IMR-90 (cell line): ENCODE data around the gene TRIM49D1. TPM values are rescaled to one million over a fixed set of nuclear protein-coding genes. Genes with fewer than 3 reads are reported as not detected.

ENCODE experiments used
- ATAC-seq: fragments of 200-7000 bp; cut with Tn5 transposase; 2 replicates; pipeline ENCODE4 v1.9.1; 2020; ENCODE audit warnings: low read depth, mild to moderate bottlenecking, moderate library complexity
- Bru-seq: library from RNA; stranded (reverse); fragments of 400-500 nt; gene quantifications from one replicate; lab custom pipeline; 2021; lab: Mats Ljungman, UMichigan
- BruChase-seq, 2 experiments: library from RNA; stranded (reverse); fragments of 400-500 nt; gene quantifications; one replicate each; lab custom pipeline; 2021; lab: Mats Ljungman, UMichigan
- BruUV-seq: library from RNA; stranded (reverse); fragments of 400-500 nt; replicated peaks from 2 replicates; lab custom pipeline; 2021; lab: Mats Ljungman, UMichigan
- CTCF ChIA-PET: fragments of 300-600 bp; formaldehyde crosslinking; extraction: SDS; loops from one replicate; lab custom pipeline; 2021; ENCODE audit warnings: antibody characterized with exemption; lab: Yijun Ruan, JAX
- POLR2A ChIA-PET: fragments of 300-600 bp; sonication (Branson Sonifier 250); formaldehyde crosslinking; loops from one replicate; lab custom pipeline; 2022; ENCODE audit warnings: antibody characterized with exemption; ENCODE audit not compliant: unreplicated experiment; lab: Charles Lee
- DNase-seq: peaks from one replicate; pipeline ENCODE4 v3.0.0; 2013
- H2AFZ ChIP-seq: replicated peaks from 2 replicates; pipeline ENCODE3; 2013; ENCODE audit warnings: low read length, mild to moderate bottlenecking; ENCODE audit not compliant: poor library complexity
- H2AK5ac ChIP-seq: 2 replicates; pipeline ENCODE4 v1.6.1; 2013; ENCODE audit warnings: low read depth, low read length, inconsistent platforms
- H2AK9ac ChIP-seq: replicated peaks from 2 replicates; pipeline ENCODE3; 2013; ENCODE audit warnings: mild to moderate bottlenecking, low read depth, low read length, moderate library complexity; ENCODE audit not compliant: poor library complexity
- H2BK120ac ChIP-seq: 2 replicates; pipeline ENCODE4 v1.6.1; 2013; ENCODE audit warnings: low read depth, low read length, inconsistent platforms
- H2BK15ac ChIP-seq: 3 replicates; pipeline ENCODE4 v1.6.1; 2013; ENCODE audit warnings: low read depth, low read length, inconsistent platforms
- H2BK20ac ChIP-seq: 2 replicates; pipeline ENCODE4 v1.6.1; 2013; ENCODE audit warnings: low read depth, mild to moderate bottlenecking, inconsistent platforms, low read length, moderate library complexity
- H2BK5ac ChIP-seq: 2 replicates; pipeline ENCODE4 v1.6.1; 2013; ENCODE audit warnings: mild to moderate bottlenecking, low read depth, low read length, inconsistent platforms; ENCODE audit not compliant: poor library complexity, severe bottlenecking
- H3K14ac ChIP-seq: replicated peaks from 2 replicates; pipeline ENCODE4 v1.6.1; 2013; ENCODE audit warnings: low read depth, low read length, inconsistent platforms
- H3K18ac ChIP-seq: 2 replicates; pipeline ENCODE4 v1.6.1; 2013; ENCODE audit warnings: low read depth, low read length, control low read depth
- H3K23ac ChIP-seq: 2 replicates; pipeline ENCODE4 v1.6.1; 2013; ENCODE audit warnings: low read depth, low read length, inconsistent platforms
- H3K27ac ChIP-seq: 2 replicates; pipeline ENCODE4 v1.5.1; 2013; ENCODE audit warnings: mild to moderate bottlenecking, control low read depth, low read length; ENCODE audit not compliant: insufficient read depth
- H3K27me3 ChIP-seq: 2 replicates; pipeline ENCODE4 v1.6.1; 2013; ENCODE audit warnings: low read length; ENCODE audit not compliant: control insufficient read depth, insufficient read depth
- H3K36me3 ChIP-seq: 2 replicates; pipeline ENCODE4 v1.6.1; 2013; ENCODE audit warnings: low read length, mixed read lengths; ENCODE audit not compliant: control insufficient read depth, insufficient read depth
- H3K4ac ChIP-seq: 2 replicates; pipeline ENCODE4 v1.6.1; 2013; ENCODE audit warnings: low read depth, low read length, inconsistent platforms
- H3K4me1 ChIP-seq: 2 replicates; pipeline ENCODE4 v1.6.1; 2013; ENCODE audit warnings: low read length, mixed read lengths; ENCODE audit not compliant: control insufficient read depth, insufficient read depth
- H3K4me2 ChIP-seq: 2 replicates; pipeline ENCODE4 v1.6.1; 2013; ENCODE audit warnings: low read depth, mild to moderate bottlenecking, control low read depth, low read length, moderate library complexity
- H3K4me3 ChIP-seq: 2 replicates; pipeline ENCODE4 v1.5.1; 2013; ENCODE audit warnings: low read depth, mild to moderate bottlenecking, control low read depth, low read length, moderate library complexity; ENCODE audit not compliant: insufficient read depth
- H3K56ac ChIP-seq: 2 replicates; pipeline ENCODE4 v1.6.1; 2013; ENCODE audit warnings: low read length, inconsistent platforms; ENCODE audit not compliant: insufficient read depth; ENCODE audit errors: extremely low read depth
- H3K79me1 ChIP-seq, 2 experiments: 2 replicates each; pipeline ENCODE4 v1.6.1; 2013; ENCODE audit warnings: low read length in 2 of 2, inconsistent platforms in 1 of 2, low read depth in 1 of 2
- H3K9ac ChIP-seq: 2 replicates; pipeline ENCODE4 v1.6.1; 2013; ENCODE audit warnings: low read depth, low read length, control low read depth
- H3K9me1 ChIP-seq: 2 replicates; pipeline ENCODE4 v1.6.1; 2013; ENCODE audit warnings: low read length, inconsistent platforms; ENCODE audit not compliant: insufficient read depth
- H3K9me3 ChIP-seq: 2 replicates; pipeline ENCODE4 v1.6.1; 2013; ENCODE audit warnings: low read length; ENCODE audit not compliant: control insufficient read depth, insufficient read depth
- H4K20me1 ChIP-seq: 2 replicates; pipeline ENCODE4 v1.6.1; 2013; ENCODE audit warnings: low read length, inconsistent platforms; ENCODE audit not compliant: insufficient read depth
- H4K5ac ChIP-seq: 2 replicates; pipeline ENCODE4 v1.6.1; 2013; ENCODE audit warnings: mild to moderate bottlenecking, low read depth, low read length, control low read depth
- H4K8ac ChIP-seq, 2 experiments: 2 replicates each; pipeline ENCODE4 v1.6.1; 2013; ENCODE audit warnings: low read depth in 2 of 2, low read length in 2 of 2, control low read depth in 1 of 2, inconsistent platforms in 1 of 2
- H4K91ac ChIP-seq: 2 replicates; pipeline ENCODE4 v1.6.1; 2013; ENCODE audit warnings: low read depth, low read length, inconsistent platforms; ENCODE audit not compliant: insufficient read depth
- BHLHE40 ChIP-seq: fragments of 150-350 bp; IDR thresholded peaks from 2 replicates; pipeline ENCODE4 v1.6.1; 2016; ENCODE audit warnings: mild to moderate bottlenecking, low read depth, low read length
- CEBPB ChIP-seq: IDR thresholded peaks from 2 replicates; pipeline ENCODE4 v1.6.1; 2012; ENCODE audit warnings: low read depth, low read length, improper control_type of control experiment
- CHD1 ChIP-seq: IDR thresholded peaks from 2 replicates; pipeline ENCODE4 v1.6.1; 2012; ENCODE audit warnings: low read depth, low read length, improper control_type of control experiment
- CTCF ChIP-seq: conservative IDR thresholded peaks from 2 replicates; pipeline ENCODE4 v1.5.1; 2012; ENCODE audit warnings: mild to moderate bottlenecking, low read depth, low read length, improper control_type of control experiment
- ELK1 ChIP-seq: fragments of 150-350 bp; IDR thresholded peaks from 2 replicates; pipeline ENCODE4 v1.6.1; 2016; ENCODE audit warnings: low read depth, mild to moderate bottlenecking, low read length, moderate library complexity, borderline replicate concordance
- FOS ChIP-seq: fragments of 150-350 bp; IDR thresholded peaks from 2 replicates; pipeline ENCODE4 v1.6.1; 2016; ENCODE audit warnings: low read depth, low read length
- MAFK ChIP-seq: IDR thresholded peaks from 2 replicates; pipeline ENCODE4 v1.6.1; 2012; ENCODE audit warnings: low read depth, low read length, improper control_type of control experiment
- MAZ ChIP-seq: IDR thresholded peaks from 2 replicates; pipeline ENCODE4 v1.6.1; 2012; ENCODE audit warnings: low read depth, mild to moderate bottlenecking, low read length, improper control_type of control experiment, moderate library complexity, borderline replicate concordance
- MXI1 ChIP-seq: IDR thresholded peaks from 2 replicates; pipeline ENCODE4 v1.6.1; 2012; ENCODE audit warnings: low read depth, mild to moderate bottlenecking, low read length, moderate library complexity, borderline replicate concordance
- NFE2L2 ChIP-seq: fragments of 150-350 bp; IDR thresholded peaks from 2 replicates; pipeline ENCODE4 v1.6.1; 2016; ENCODE audit warnings: low read depth, mild to moderate bottlenecking, low read length
- POLR2A ChIP-seq: IDR thresholded peaks from 2 replicates; pipeline ENCODE4 v1.6.1; 2012; ENCODE audit warnings: mild to moderate bottlenecking, low read depth, low read length
- RAD21 ChIP-seq: IDR thresholded peaks from 2 replicates; pipeline ENCODE4 v1.6.1; 2012; ENCODE audit warnings: low read length, improper control_type of control experiment
- RCOR1 ChIP-seq: IDR thresholded peaks from 2 replicates; pipeline ENCODE4 v1.6.1; 2012; ENCODE audit warnings: mild to moderate bottlenecking, low read length, improper control_type of control experiment; ENCODE audit not compliant: insufficient replicate concordance
- RFX5 ChIP-seq: IDR thresholded peaks from 2 replicates; pipeline ENCODE4 v1.8.0; 2012; ENCODE audit warnings: low read depth, mild to moderate bottlenecking, low read length, moderate library complexity
- SMC3 ChIP-seq: fragments of 150-350 bp; IDR thresholded peaks from 2 replicates; pipeline ENCODE4 v1.6.1; 2016; ENCODE audit warnings: low read depth, mild to moderate bottlenecking, antibody characterized with exemption, low read length, moderate library complexity
- USF2 ChIP-seq: fragments of 150-350 bp; IDR thresholded peaks from 2 replicates; pipeline ENCODE4 v1.6.1; 2017; ENCODE audit warnings: mild to moderate bottlenecking, antibody characterized with exemption, low read length, low read depth
- WGBS, 2 experiments: methylation state at CpG; one replicate each; pipeline versions ENCODE4 v1.1.5 to v1.1.7; 2013; ENCODE audit warnings: missing lambda C conversion rate in 2 of 2; ENCODE audit not compliant: insufficient read length in 1 of 2; ENCODE audit errors: extremely low coverage in 2 of 2; 5-methylcytosine and 5-hydroxymethylcytosine counted together
- dilution Hi-C: fragments of 300-500 bp; cut with HindIII; formaldehyde crosslinking; loops from one replicate; pipeline ENCODE4 v1.14.3; 2018; ENCODE audit warnings: low sequenced_read_pairs; ENCODE audit not compliant: unreplicated experiment
- in situ Hi-C: fragments of 300-500 bp; cut with MboI; formaldehyde crosslinking; loops from 3 replicates; pipeline ENCODE4 v1.14.3; 2019; ENCODE audit warnings: low sequenced_read_pairs, inconsistent platforms, mixed read lengths
- intact Hi-C: fragments of 100-400 bp; cut with micrococcal nuclease; formaldehyde crosslinking; loops from 2 replicates; pipeline ENCODE4 v1.10.0; 2022
- long read RNA-seq: library from polyadenylated mRNA; unstranded; transcript quantifications from one replicate; pipeline ENCODE4 v2.0.0, GENCODE V29; 2021; ENCODE audit not compliant: unreplicated experiment
- polyA plus RNA-seq, 3 experiments: library from polyadenylated mRNA; depleted of rRNA; stranded (reverse); fragments of >200 nt; gene quantifications; 2 replicates each; pipeline ENCODE4 v1.2.3, GENCODE V29; 2012; ENCODE audit warnings: low replicate concordance in 1 of 3
- total RNA-seq: library from RNA; depleted of rRNA; stranded (reverse); fragments of >200 nt; gene quantifications from 2 replicates; pipeline ENCODE4 v1.2.3, GENCODE V29; 2012; rRNA removed

TRIM49D1 gene
- total RNA-seq (not detected in 2 replicates), polyA plus RNA-seq (2012; rRNA removed) (not detected in 2 replicates), Bru-seq, nascent RNA (not detected), BruChase-seq, experiment 1, labeled RNA remaining after a 6-hour chase (not detected), BruChase-seq, experiment 2, labeled RNA remaining after a 2-hour chase (not detected)
- polyA plus RNA-seq (2012; cell fraction: cytosol; rRNA removed): not detected in 2 replicates
- not detected in 2 replicates for polyA plus RNA-seq (2012; cell fraction: nucleus; rRNA removed; ENCODE audit: low replicate concordance)
- long read RNA-seq: 0 reads

- no peak within 1 kb of the TSS for H3K18ac ChIP-seq
- dilution Hi-C loops: no loop called here
These were observed at the start of gene TRIM49D1 for GRCh38 chr11:89922195-89922660. Gene TRIM49D1, minus strand, starts transcription at chr11:89922245. Its CDS starts 4,535 bp downstream, at chr11:89917710.

More at GRCh38 chr11:89922195-89922660, at the start of gene TRIM49D1:
- no peaks in the 10 kb centered on the region for H3K4me1 ChIP-seq
- H4K5ac ChIP-seq: no peak within 1 kb of the TSS
- H4K20me1 ChIP-seq: no peaks in the 10 kb centered on the region
- no peak within 1 kb of the TSS for H2BK5ac ChIP-seq
- H2BK120ac ChIP-seq: no peak within 1 kb of the TSS
- POLR2A ChIA-PET: no interaction called here
- H3K9ac ChIP-seq: no peak within 1 kb of the TSS
- H3K4me3 ChIP-seq: no peak within 1 kb of the TSS
- no peak within 1 kb of the TSS for H4K91ac ChIP-seq
- CTCF ChIA-PET: no interaction called here
- no peaks in the 10 kb centered on the region for H3K9me3 ChIP-seq
- no peaks in the 10 kb centered on the region for H3K36me3 ChIP-seq
- TF ChIP-seq MAFK: no peak
- no peak for TF ChIP-seq MAZ
- no peak for TF ChIP-seq MXI1
- no peak for TF ChIP-seq RCOR1
- no peak for TF ChIP-seq RFX5
- no peak for TF ChIP-seq BHLHE40
- TF ChIP-seq POLR2A: no peak
- no peak for TF ChIP-seq USF2
- TF ChIP-seq CTCF: no peak
- TF ChIP-seq CHD1: no peak
- no peak for TF ChIP-seq FOS
- no peak for TF ChIP-seq ELK1
- TF ChIP-seq CEBPB: no peak
- no peak for TF ChIP-seq RAD21
- TF ChIP-seq SMC3: no peak
- TF ChIP-seq NFE2L2: no peak
- WGBS, 2 experiments: 40% methylated on average over 1 of the region's 3 CpGs; no CpG with 5 or more reads in 1 of the 2 experiments
- H3K23ac ChIP-seq: no peak within 1 kb of the TSS
- no peaks in the 10 kb centered on the region for H3K9me1 ChIP-seq
- no peak within 1 kb of the TSS for H3K27ac ChIP-seq
- H3K79me1 ChIP-seq: no peaks in the 10 kb centered on the region
- H2BK15ac ChIP-seq: no peak within 1 kb of the TSS
- H3K56ac ChIP-seq: no peak within 1 kb of the TSS
- in situ Hi-C loops: no loop called here
- H2AFZ ChIP-seq: no peak within 1 kb of the TSS
- no peak within 1 kb of the TSS for H2AK5ac ChIP-seq
- no peak within 1 kb of the TSS for H4K8ac ChIP-seq
- ATAC-seq (no peak), DNase-seq (no peak)
- H3K14ac ChIP-seq: no peak within 1 kb of the TSS
- no peaks in the 10 kb centered on the region for H3K27me3 ChIP-seq
- no peak within 1 kb of the TSS for H2AK9ac ChIP-seq
- BruUV-seq: no TSS peak
- H2BK20ac ChIP-seq: no peak within 1 kb of the TSS
- no peak within 1 kb of the TSS for H3K4me2 ChIP-seq
- intact Hi-C loops: no loop called here
- H3K4ac ChIP-seq: no peak within 1 kb of the TSS
